RWPE1 (cell line): Measurements from ENCODE around the gene LRSAM1.

Source experiments
- CTCF ChIA-PET: fragments of 350-600 bp; sonication (Branson Sonifier 250); formaldehyde crosslinking; extraction: SDS; loops from one replicate; lab custom pipeline; 2021; lab: Yijun Ruan, JAX
- POLR2A ChIA-PET: fragments of 400-600 bp; formaldehyde crosslinking; extraction: SDS; loops from one replicate; lab custom pipeline; 2020; ENCODE audit warnings: antibody characterized with exemption; ENCODE audit not compliant: low non-redundant PET; lab: Yijun Ruan, JAX
- DNase-seq: peaks from one replicate; pipeline ENCODE4 v3.0.0; 2012; ENCODE audit warnings: low spot score
- H3K27ac ChIP-seq: fragments of 450-650 bp; 2 replicates; pipeline ENCODE4 v1.5.1; 2017
- TF ChIP-seq, protein P1 (sequence below): fragments of 450-650 bp; conservative IDR thresholded peaks from 2 replicates; pipeline ENCODE4 v1.5.1; 2017; ENCODE audit warnings: low read depth, mild to moderate bottlenecking

LRSAM1 gene

GRCh38 chr9:127525401-127526188, 74.3 kb downstream of the LRSAM1 start:
- DNase-seq, result no peak
- POLR2A ChIA-PET, result no interaction called here
- CTCF ChIA-PET, result interaction anchor here (0.5 to 2.0 kb wide), 11 partner anchors 11 to 1376 kb away, joined by 3 to 9 read pairs (median 4); a partner anchor contains a TSS
- H3K27ac ChIP-seq, result peak overlapping the region; percentile 85
- TF ChIP-seq, protein P1, sequence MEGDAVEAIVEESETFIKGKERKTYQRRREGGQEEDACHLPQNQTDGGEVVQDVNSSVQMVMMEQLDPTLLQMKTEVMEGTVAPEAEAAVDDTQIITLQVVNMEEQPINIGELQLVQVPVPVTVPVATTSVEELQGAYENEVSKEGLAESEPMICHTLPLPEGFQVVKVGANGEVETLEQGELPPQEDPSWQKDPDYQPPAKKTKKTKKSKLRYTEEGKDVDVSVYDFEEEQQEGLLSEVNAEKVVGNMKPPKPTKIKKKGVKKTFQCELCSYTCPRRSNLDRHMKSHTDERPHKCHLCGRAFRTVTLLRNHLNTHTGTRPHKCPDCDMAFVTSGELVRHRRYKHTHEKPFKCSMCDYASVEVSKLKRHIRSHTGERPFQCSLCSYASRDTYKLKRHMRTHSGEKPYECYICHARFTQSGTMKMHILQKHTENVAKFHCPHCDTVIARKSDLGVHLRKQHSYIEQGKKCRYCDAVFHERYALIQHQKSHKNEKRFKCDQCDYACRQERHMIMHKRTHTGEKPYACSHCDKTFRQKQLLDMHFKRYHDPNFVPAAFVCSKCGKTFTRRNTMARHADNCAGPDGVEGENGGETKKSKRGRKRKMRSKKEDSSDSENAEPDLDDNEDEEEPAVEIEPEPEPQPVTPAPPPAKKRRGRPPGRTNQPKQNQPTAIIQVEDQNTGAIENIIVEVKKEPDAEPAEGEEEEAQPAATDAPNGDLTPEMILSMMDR, result no peak; the same call in 1 of the 2 replicates

DNA sequence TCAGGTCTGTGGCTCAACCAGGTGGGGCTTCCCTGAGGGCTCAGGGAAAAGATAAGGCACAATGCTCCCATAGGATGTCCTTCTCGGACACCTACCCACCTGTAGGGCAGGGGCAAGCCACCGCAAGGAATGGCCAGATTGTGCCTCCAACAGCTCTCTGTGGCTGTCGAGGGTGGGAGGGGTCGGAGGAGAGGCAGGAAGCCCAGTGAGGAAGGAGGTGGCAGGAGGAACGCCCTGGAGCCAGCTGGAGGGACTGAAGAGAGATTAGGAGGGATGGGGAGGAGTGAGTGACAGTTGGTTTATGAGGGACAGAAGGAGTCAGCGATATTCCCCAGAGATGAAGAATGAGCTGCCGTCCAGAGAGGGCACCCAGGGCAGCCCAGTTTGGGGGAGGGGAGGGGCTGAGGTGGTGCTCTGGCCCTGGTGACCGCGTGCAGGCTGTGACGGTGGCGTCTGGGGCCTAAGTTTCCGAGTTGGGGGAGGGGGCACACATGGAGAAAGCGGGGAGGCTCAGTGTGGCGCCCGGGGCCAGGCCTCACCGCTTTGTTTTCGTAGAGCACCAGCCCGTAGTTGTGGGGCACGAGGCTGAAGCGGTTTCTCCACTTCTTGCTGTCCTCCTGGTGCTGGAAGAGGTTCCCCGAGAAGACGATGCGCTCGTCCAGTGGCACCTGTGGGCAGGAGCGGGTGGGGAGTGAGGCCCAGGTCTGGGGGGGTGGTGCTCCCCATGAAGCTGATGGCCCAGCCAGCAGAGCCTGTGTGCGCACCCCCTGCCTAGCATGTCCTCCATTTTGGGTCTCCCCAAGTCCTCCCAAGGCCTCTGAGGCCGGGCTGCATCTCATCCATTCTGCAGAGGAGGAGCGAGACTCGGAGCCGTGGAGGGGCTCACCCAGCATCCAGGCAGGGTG, 75.6 kb downstream of the LRSAM1 start:
- POLR2A ChIA-PET, result interaction anchor here (0.5 to 0.7 kb wide), 2 partner anchors 10 to 302 kb away, joined by 3 to 7 read pairs; no protein-coding TSS in a partner anchor
- peak overlapping the region; percentile 85 for H3K27ac ChIP-seq
- TF ChIP-seq, protein P1, result no peak
- DNase-seq, result no peak
- CTCF ChIA-PET, result interaction anchor here (0.6 to 2.0 kb wide), 7 partner anchors 10 to 312 kb away, joined by 3 to 8 read pairs (median 3); no protein-coding TSS in a partner anchor

GRCh38 chr9:127527560-127528268, 76.4 kb downstream of the LRSAM1 start:
- TF ChIP-seq, protein P1, result no peak
- DNase-seq, result no peak
- POLR2A ChIA-PET, result interaction anchor here (0.7 kb wide), 1 partner anchor 9 kb away, joined by 7 read pairs; no protein-coding TSS in a partner anchor
- peak overlapping the region; percentile 85 for H3K27ac ChIP-seq
- CTCF ChIA-PET, result interaction anchor here (0.6 to 1.6 kb wide), 3 partner anchors 9 to 313 kb away, joined by 3 to 5 read pairs (median 3); no protein-coding TSS in a partner anchor

DNA sequence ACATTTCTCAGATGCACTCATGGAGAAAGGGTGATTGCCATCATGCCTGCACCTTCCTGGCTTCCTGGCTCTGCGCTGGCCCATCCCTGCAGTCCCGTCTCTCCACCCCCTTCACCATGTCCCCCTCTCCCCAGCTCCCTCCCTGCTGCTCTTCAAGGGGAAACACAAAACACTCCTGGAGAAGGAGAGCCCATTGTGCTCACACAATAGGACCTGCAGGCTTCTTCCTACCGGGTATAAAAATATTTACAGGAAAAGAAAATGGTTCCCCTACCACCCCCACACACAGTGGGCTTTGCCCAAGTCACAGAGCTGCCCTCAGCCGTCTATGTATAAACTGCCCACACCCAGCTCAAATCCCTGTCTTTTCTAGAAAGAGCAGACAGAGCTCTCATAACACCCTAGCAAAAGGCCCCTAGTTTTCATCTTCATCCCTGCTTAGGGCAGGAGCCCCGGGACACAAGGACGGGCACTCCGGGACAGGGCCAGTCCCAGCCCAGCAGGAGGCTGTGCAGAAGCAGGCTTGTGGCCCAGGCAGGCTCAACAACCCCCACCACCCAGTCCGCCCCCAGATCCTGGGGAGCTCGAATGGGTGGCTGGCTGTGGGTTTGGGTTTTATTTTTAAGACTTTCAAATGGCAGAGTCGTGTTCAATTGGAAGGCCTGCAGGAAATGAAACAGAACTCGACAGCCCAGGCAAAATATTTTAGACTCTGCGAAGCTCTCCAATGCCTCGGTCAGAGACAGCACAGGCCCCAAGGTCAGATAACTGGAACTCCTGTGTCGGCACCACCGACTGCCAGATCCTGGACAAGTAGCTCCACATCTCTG, 77.3 kb downstream of the LRSAM1 start:
- peak overlapping the region; percentile 85 for H3K27ac ChIP-seq
- CTCF ChIA-PET, result no interaction called here
- no peak for DNase-seq
- POLR2A ChIA-PET, result no interaction called here
- TF ChIP-seq, protein P1, result no peak

- ChIA-PET POLR2A (no interaction called here), CTCF (interaction anchor here (0.7 kb wide), 1 partner anchor 50 kb away, joined by 3 read pairs; no protein-coding TSS in a partner anchor)
- TF ChIP-seq, protein P1, result no peak
- DNase-seq, result no peak
- peak overlapping the region; percentile 99 for H3K27ac ChIP-seq
These were observed 78.4 kb downstream of the LRSAM1 start for GRCh38 chr9:127529671-127530070.
